Osteoblast (primary cell): ENCODE measurements around the gene GNRHR. TPM values are rescaled to one million over a fixed set of nuclear protein-coding genes. Genes with fewer than 3 reads are reported as not detected.

Experiments used
- DNase-seq: peaks from one replicate; pipeline ENCODE4 v3.0.0; 2011; ENCODE audit warnings: low spot score, mixed read lengths; ENCODE audit not compliant: insufficient read length; ENCODE audit errors: missing footprints
- H2AFZ ChIP-seq: 2 replicates; pipeline ENCODE4 v1.6.0; 2011; ENCODE audit warnings: mild to moderate bottlenecking, low read length
- H3K27ac ChIP-seq: 2 replicates; pipeline ENCODE4 v1.5.1; 2011; ENCODE audit warnings: mild to moderate bottlenecking, low read depth, low read length, moderate library complexity
- H3K27me3 ChIP-seq: 2 replicates; pipeline ENCODE4 v1.6.0; 2012; ENCODE audit warnings: mild to moderate bottlenecking, control low read depth, inconsistent platforms, low read length, moderate library complexity; ENCODE audit not compliant: insufficient read depth
- H3K36me3 ChIP-seq: 2 replicates; pipeline ENCODE4 v1.5.1; 2011; ENCODE audit warnings: mild to moderate bottlenecking, low read length, control low read depth, moderate library complexity; ENCODE audit not compliant: insufficient read depth
- H3K4me1 ChIP-seq: 2 replicates; pipeline ENCODE4 v1.5.1; 2011; ENCODE audit warnings: mild to moderate bottlenecking, low read length, control low read depth, moderate library complexity; ENCODE audit not compliant: insufficient read depth
- H3K4me2 ChIP-seq: 2 replicates; pipeline ENCODE4 v1.6.0; 2011; ENCODE audit warnings: mild to moderate bottlenecking, low read length; ENCODE audit not compliant: insufficient read depth
- H3K4me3 ChIP-seq: fragments of 200-600 bp; sonication (generic); 3 replicates; pipeline ENCODE4 v1.5.1; 2012; ENCODE audit warnings: mild to moderate bottlenecking, low read length, inconsistent platforms; ENCODE audit not compliant: insufficient read depth
- H3K79me2 ChIP-seq: 2 replicates; pipeline ENCODE4 v1.6.0; 2012; ENCODE audit warnings: mild to moderate bottlenecking, low read length, control low read depth, inconsistent platforms; ENCODE audit not compliant: insufficient read depth
- H3K9me3 ChIP-seq: 2 replicates; pipeline ENCODE4 v1.5.1; 2011; ENCODE audit warnings: low read depth, low read length, control low read depth
- H4K20me1 ChIP-seq: 2 replicates; pipeline ENCODE4 v1.6.0; 2012; ENCODE audit warnings: mild to moderate bottlenecking, low read length, control low read depth; ENCODE audit not compliant: insufficient read depth
- total RNA-seq: library from RNA; depleted of rRNA; stranded (reverse); fragments of >200 nt; gene quantifications from 2 replicates; pipeline ENCODE4 v1.2.3, GENCODE V29; 2012
- TF ChIP-seq, protein P1 (sequence below): IDR thresholded peaks from 2 replicates; pipeline ENCODE4 v1.5.1; 2011; ENCODE audit warnings: mild to moderate bottlenecking, low read depth, low read length, moderate library complexity; ENCODE audit errors: extremely low read depth

The GNRHR gene
- total RNA-seq, 1 donor, result not detected

DNA sequence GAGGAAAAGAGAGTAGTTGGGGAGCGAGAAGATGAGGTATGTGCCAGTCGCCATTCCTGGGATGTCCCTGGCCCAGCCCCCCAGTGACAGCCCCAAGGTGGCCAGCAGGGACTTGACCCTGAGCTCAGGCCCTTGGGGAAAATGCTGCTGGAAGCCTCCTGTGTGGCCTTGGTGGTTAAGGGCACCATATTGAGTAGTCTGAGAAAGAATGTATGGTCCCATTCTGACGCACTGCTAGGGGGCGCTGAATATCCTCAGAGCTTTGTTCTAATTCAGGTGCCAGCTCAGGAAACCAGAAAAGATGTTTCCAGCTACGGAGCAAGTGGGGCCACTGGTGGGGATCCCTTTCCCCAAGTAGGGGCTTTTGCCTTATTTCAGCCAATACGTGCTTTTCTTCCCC, 39.2 kb downstream of the GNRHR start:
- TF ChIP-seq, protein P1, sequence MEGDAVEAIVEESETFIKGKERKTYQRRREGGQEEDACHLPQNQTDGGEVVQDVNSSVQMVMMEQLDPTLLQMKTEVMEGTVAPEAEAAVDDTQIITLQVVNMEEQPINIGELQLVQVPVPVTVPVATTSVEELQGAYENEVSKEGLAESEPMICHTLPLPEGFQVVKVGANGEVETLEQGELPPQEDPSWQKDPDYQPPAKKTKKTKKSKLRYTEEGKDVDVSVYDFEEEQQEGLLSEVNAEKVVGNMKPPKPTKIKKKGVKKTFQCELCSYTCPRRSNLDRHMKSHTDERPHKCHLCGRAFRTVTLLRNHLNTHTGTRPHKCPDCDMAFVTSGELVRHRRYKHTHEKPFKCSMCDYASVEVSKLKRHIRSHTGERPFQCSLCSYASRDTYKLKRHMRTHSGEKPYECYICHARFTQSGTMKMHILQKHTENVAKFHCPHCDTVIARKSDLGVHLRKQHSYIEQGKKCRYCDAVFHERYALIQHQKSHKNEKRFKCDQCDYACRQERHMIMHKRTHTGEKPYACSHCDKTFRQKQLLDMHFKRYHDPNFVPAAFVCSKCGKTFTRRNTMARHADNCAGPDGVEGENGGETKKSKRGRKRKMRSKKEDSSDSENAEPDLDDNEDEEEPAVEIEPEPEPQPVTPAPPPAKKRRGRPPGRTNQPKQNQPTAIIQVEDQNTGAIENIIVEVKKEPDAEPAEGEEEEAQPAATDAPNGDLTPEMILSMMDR, result no peak
- no peaks in the 10 kb centered on the region for H3K9me3 ChIP-seq
- H3K27ac ChIP-seq, result no peak overlapping the region
- no peak for DNase-seq
- peaks cover 10% of the 10 kb centered on the region for H3K79me2 ChIP-seq
- H3K4me1 ChIP-seq, result peaks cover 12% of the 10 kb centered on the region
- H3K4me2 ChIP-seq, result no peak overlapping the region
- no peak overlapping the region for H2AFZ ChIP-seq
- no peak overlapping the region for H3K4me3 ChIP-seq
- no peaks in the 10 kb centered on the region for H3K36me3 ChIP-seq
- peaks cover 6% of the 10 kb centered on the region for H4K20me1 ChIP-seq
- no peaks in the 10 kb centered on the region for H3K27me3 ChIP-seq

- H3K4me2 ChIP-seq, result peak overlapping the region; percentile 44
- no peaks in the 10 kb centered on the region for H3K9me3 ChIP-seq
- no peak overlapping the region for H2AFZ ChIP-seq
- peaks cover 6% of the 10 kb centered on the region for H4K20me1 ChIP-seq
- no peaks in the 10 kb centered on the region for H3K36me3 ChIP-seq
- peaks cover 14% of the 10 kb centered on the region for H3K79me2 ChIP-seq
- peaks cover 12% of the 10 kb centered on the region for H3K4me1 ChIP-seq
- no peaks in the 10 kb centered on the region for H3K27me3 ChIP-seq
- peak; percentile 50 for DNase-seq
- H3K27ac ChIP-seq, result peak overlapping the region; percentile 42
- no peak overlapping the region for H3K4me3 ChIP-seq
- TF ChIP-seq, protein P1, result no peak
Measured at GRCh38 chr4:67714248-67714583, 40.0 kb downstream of the GNRHR start.

DNA sequence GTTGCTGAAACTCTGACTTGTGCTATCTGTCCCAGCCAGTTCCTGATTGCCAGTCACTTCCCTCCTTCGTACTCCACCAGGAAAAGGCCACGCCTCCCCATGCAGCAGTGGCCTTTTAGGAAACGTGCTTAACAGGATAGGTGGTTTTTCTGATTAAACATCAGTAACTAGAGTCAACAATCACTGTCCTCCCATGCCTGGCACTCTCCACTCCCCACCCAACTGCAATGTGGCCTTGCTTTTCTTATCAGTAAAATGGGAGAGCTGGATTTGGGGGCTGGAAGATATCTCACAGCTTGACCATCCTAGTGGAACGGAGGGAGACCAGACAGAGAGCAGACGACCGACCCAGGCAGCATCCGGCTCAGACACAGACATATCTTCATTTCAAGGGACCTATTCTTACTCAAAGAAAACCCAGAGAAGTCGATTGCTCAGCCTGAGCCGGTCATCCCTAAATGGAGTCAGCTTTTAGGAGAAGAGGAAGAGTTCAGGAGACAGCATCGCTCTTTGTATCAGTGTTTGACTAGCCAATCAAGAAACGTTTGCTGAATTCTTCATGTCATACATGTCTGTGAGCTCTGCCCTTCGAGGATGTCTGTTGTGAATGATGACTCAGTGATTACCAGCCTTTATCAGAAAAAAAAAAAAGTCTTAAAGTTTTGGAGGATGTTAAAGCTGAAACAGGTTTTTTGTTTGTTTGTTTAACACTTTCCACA, 40.5 kb downstream of the GNRHR start:
- Histone ChIP-seq H3K4me3 (no peak overlapping the region), H3K27ac (peak overlapping the region; percentile 0), H3K9me3 (no peaks in the 10 kb centered on the region), H4K20me1 (peaks cover 6% of the 10 kb centered on the region), H3K27me3 (no peaks in the 10 kb centered on the region), H3K4me2 (peak overlapping the region; percentile 44), H2AFZ (no peak overlapping the region), H3K79me2 (peaks cover 14% of the 10 kb centered on the region), H3K36me3 (no peaks in the 10 kb centered on the region), H3K4me1 (peaks cover 12% of the 10 kb centered on the region)
- TF ChIP-seq, protein P1, result no peak
- peak; percentile 74 for DNase-seq

- Histone ChIP-seq H3K4me1 (peaks cover 12% of the 10 kb centered on the region), H2AFZ (no peak overlapping the region), H3K27me3 (no peaks in the 10 kb centered on the region), H3K27ac (no peak overlapping the region), H3K4me2 (no peak overlapping the region), H3K36me3 (no peaks in the 10 kb centered on the region), H4K20me1 (peaks cover 6% of the 10 kb centered on the region), H3K4me3 (no peak overlapping the region), H3K9me3 (no peaks in the 10 kb centered on the region), H3K79me2 (peaks cover 20% of the 10 kb centered on the region)
- TF ChIP-seq, protein P1, result no peak
- DNase-seq, result peak; percentile 15
Measured at GRCh38 chr4:67712650-67713528, 41.3 kb downstream of the GNRHR start.
